Measurements from ENCODE around the gene ARMC9.

DNA sequence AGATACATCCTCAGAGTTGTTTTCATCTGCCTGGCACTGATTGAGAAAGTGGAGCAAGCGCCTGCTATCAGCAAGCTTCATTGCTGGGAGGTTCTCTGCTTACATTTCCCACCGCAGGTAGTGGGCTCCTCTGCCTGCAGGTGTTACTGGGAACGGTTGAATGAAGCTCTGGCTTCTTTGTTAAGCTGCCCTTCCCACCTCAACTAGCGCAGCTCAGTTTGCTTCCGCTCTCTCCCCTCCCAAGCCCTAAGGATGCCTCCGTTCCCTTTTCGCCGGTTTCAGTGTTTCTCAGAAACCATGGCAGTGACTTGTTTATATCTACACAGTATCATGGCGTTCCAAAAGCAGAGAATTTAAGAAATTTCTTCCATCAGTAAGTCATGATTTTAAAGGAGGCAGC is 124.9 kb downstream of the ARMC9 start:
- no peak for TF ChIP-seq POLR2A (IDR thresholded peaks at IDR 0.05)
- TF ChIP-seq, protein P1, sequence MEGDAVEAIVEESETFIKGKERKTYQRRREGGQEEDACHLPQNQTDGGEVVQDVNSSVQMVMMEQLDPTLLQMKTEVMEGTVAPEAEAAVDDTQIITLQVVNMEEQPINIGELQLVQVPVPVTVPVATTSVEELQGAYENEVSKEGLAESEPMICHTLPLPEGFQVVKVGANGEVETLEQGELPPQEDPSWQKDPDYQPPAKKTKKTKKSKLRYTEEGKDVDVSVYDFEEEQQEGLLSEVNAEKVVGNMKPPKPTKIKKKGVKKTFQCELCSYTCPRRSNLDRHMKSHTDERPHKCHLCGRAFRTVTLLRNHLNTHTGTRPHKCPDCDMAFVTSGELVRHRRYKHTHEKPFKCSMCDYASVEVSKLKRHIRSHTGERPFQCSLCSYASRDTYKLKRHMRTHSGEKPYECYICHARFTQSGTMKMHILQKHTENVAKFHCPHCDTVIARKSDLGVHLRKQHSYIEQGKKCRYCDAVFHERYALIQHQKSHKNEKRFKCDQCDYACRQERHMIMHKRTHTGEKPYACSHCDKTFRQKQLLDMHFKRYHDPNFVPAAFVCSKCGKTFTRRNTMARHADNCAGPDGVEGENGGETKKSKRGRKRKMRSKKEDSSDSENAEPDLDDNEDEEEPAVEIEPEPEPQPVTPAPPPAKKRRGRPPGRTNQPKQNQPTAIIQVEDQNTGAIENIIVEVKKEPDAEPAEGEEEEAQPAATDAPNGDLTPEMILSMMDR (IDR thresholded peaks at IDR 0.05), result no peak

Measured in lower leg skin (tissue), 3 donors.